GM18498 (cell line): ENCODE data around the gene NDUFS6.
"Not testable (repeated sequence)": the region's sequence is repeated elsewhere in the genome, so short reads cannot be mapped to it uniquely, and the experiment has no call there.

Experiments
- ATAC-seq: cut with Tn5 transposase; IDR thresholded peaks from one replicate; pipeline ENCODE4 v1.9.1; 2021; ENCODE audit warnings: mild to moderate bottlenecking, moderate library complexity; ENCODE audit not compliant: unreplicated experiment

The NDUFS6 gene

GRCh38 chr5:1796371-1797102 is 4.7 kb upstream of the NDUFS6 start:
- ATAC-seq: no peak

- ATAC-seq: no peak
These were observed 4.0 kb upstream of the NDUFS6 start for GRCh38 chr5:1797103-1797800.

GRCh38 chr5:1797855-1798254 is 3.4 kb upstream of the NDUFS6 start:
- ATAC-seq: no peak

GRCh38 chr5:1798589-1798988 is 2.6 kb upstream of the NDUFS6 start:
- not testable (repeated sequence) for ATAC-seq

- peak; percentile 26 for ATAC-seq
These were observed 2.1 kb upstream of the NDUFS6 start for GRCh38 chr5:1799110-1799601.

- ATAC-seq: peak; percentile 61
These were observed 1.4 kb upstream of the NDUFS6 start, which contains the start of gene MRPL36 for GRCh38 chr5:1799602-1800471. TSS of gene MRPL36 (minus strand) at chr5:1799837. CDS start at chr5:1798935, 902 bp downstream.

GRCh38 chr5:1800472-1801221 is 560 bp upstream of the NDUFS6 start:
- ATAC-seq: peak; percentile 50

GRCh38 chr5:1801967-1802295 is 724 bp downstream of the NDUFS6 start:
- ATAC-seq: no peak

GRCh38 chr5:1803192-1803591 is 2.0 kb downstream of the NDUFS6 start:
- ATAC-seq: no peak

GRCh38 chr5:1804001-1804690 is 2.9 kb downstream of the NDUFS6 start:
- no peak for ATAC-seq

- ATAC-seq: no peak
These were observed 4.1 kb downstream of the NDUFS6 start for GRCh38 chr5:1805326-1805725.

GRCh38 chr5:1805736-1806135 is 4.5 kb downstream of the NDUFS6 start:
- no peak for ATAC-seq

GRCh38 chr5:1806199-1806598 is 5.0 kb downstream of the NDUFS6 start:
- no peak for ATAC-seq

- no peak for ATAC-seq
These were observed 5.8 kb downstream of the NDUFS6 start for GRCh38 chr5:1806974-1807373.

GRCh38 chr5:1807451-1808185 is 6.4 kb downstream of the NDUFS6 start:
- no peak for ATAC-seq

- no peak for ATAC-seq
These were observed 7.2 kb downstream of the NDUFS6 start for GRCh38 chr5:1808439-1808838.

GRCh38 chr5:1809416-1810035 is 8.3 kb downstream of the NDUFS6 start:
- no peak for ATAC-seq

GRCh38 chr5:1810581-1811101 is 9.4 kb downstream of the NDUFS6 start:
- no peak for ATAC-seq
